ENCODE measurements around the gene PPP2R3B. TPM values are rescaled to one million over a fixed set of nuclear protein-coding genes. Genes with fewer than 3 reads are reported as not detected.

Gene PPP2R3B
- total RNA-seq, 1 donor from 2014 or later = 15.4 TPM

DNA sequence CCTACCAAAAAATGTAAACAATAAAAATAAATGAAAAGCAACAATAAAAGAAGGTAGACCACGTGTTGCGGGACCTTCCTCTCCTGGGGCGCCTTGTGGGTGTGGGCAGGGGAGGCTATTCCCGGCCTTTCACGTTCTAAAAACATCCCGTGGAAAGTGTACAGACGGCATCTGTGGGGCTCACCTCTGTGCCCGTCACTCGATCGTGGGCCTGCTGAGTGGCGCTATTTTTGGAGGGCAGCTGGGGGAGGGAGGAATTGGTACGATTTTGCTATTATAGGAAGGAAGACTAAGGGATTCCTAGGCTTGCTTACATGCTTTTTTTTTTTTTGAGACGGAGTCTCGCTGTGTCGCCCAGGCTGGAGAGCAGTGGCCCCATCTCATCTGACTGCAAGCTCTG, 13.6 kb upstream of the PPP2R3B start:
- Mint-ChIP-seq H3K9me3 (peaks cover 1% of the 10 kb centered on the region), H3K36me3 (ENCODE audit: low read depth) (no peaks in the 10 kb centered on the region), H3K27ac (no peak overlapping the region), H3K27me3 (no peaks in the 10 kb centered on the region), H3K4me1 (peaks cover 2% of the 10 kb centered on the region), H3K4me3 (no peak overlapping the region)
- ATAC-seq (ENCODE audit: low read depth) = no peak
- CTCF ChIA-PET = no interaction called here
- DNase-seq = no peak
- intact Hi-C loops (cut with micrococcal nuclease) = no loop called here
- TF ChIP-seq, protein P1, sequence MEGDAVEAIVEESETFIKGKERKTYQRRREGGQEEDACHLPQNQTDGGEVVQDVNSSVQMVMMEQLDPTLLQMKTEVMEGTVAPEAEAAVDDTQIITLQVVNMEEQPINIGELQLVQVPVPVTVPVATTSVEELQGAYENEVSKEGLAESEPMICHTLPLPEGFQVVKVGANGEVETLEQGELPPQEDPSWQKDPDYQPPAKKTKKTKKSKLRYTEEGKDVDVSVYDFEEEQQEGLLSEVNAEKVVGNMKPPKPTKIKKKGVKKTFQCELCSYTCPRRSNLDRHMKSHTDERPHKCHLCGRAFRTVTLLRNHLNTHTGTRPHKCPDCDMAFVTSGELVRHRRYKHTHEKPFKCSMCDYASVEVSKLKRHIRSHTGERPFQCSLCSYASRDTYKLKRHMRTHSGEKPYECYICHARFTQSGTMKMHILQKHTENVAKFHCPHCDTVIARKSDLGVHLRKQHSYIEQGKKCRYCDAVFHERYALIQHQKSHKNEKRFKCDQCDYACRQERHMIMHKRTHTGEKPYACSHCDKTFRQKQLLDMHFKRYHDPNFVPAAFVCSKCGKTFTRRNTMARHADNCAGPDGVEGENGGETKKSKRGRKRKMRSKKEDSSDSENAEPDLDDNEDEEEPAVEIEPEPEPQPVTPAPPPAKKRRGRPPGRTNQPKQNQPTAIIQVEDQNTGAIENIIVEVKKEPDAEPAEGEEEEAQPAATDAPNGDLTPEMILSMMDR (IDR thresholded peaks at IDR 0.05) = no peak
- POLR2A ChIA-PET = no interaction called here

DNA sequence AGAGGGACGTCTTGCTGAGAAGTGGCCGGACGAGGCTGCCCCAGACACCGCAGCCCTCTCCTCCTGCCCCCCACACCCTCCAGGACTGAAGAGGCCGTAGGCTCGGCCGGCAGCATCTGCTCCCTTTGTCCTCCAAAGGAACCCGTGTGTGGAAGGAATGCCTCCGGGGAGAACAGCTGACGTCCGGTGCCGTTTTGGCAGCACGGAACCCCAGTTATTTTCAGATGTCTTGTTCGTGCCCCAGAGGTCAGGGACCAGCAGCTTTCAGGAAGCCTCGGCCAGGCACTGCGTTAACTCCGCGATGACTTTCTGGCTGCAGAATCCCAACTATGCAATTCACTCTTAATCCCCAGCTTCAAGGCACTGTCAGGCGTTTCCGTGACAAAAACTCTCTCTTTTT, 10.9 kb upstream of the PPP2R3B start:
- TF ChIP-seq, protein P1 (IDR thresholded peaks at IDR 0.05) = no peak
- CTCF ChIA-PET = no interaction called here

DNA sequence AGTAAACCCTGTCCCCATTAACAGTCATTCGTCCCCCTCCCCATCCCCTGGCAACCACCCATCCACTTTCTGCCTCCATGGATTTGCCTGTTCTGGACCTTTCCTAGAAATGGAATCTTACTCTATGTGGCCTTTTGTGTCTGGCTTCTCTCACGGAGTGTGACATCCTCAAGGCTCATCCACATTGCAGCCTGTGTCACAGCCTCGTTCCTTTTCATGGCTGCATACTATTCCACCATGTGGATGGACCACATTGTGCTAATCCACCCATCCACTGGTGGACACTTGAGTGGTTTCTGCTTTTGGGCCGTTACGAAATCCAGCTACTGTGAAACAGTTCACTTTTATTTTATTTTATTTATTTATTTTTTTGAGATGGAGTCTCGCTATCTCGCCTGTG, 8.1 kb upstream of the PPP2R3B start:
- Mint-ChIP-seq H3K9me3 (peaks cover 1% of the 10 kb centered on the region), H3K4me3 (no peak overlapping the region), H3K27me3 (no peaks in the 10 kb centered on the region), H3K36me3 (ENCODE audit: low read depth) (no peaks in the 10 kb centered on the region), H3K4me1 (peaks cover 2% of the 10 kb centered on the region), H3K27ac (no peak overlapping the region)
- POLR2A ChIA-PET = no interaction called here
- TF ChIP-seq, protein P1 (IDR thresholded peaks at IDR 0.05) = no peak
- intact Hi-C loops (cut with micrococcal nuclease) = no loop called here
- no peak for DNase-seq
- CTCF ChIA-PET = no interaction called here
- ATAC-seq (ENCODE audit: low read depth) = no peak

More for the DNA sequence above, 10.9 kb upstream of the PPP2R3B start:
- intact Hi-C loops (cut with micrococcal nuclease) = no loop called here
- DNase-seq (no peak), ATAC-seq (ENCODE audit: low read depth) (no peak)
- Mint-ChIP-seq H3K27me3 (no peaks in the 10 kb centered on the region), H3K4me3 (no peak overlapping the region), H3K27ac (no peak overlapping the region), H3K36me3 (ENCODE audit: low read depth) (no peaks in the 10 kb centered on the region), H3K9me3 (peaks cover 1% of the 10 kb centered on the region), H3K4me1 (peaks cover 2% of the 10 kb centered on the region)
- POLR2A ChIA-PET = no interaction called here

DNA sequence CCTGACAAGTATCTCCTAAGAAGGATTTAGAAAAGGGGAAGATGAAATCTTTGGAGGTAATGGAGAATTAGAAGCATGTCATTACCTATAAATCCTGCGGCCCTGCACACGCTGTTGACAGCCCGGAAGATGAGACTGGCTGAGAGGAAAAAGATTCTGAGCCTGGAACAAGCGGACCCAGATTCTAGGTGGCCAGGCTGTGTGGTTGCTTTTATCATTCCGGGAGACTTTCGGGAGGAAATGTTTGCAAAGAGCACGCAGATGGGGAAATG, 5.8 kb upstream of the PPP2R3B start:
- H3K27ac Mint-ChIP-seq = no peak overlapping the region
- ATAC-seq (ENCODE audit: low read depth) = no peak
- H3K4me1 Mint-ChIP-seq = peaks cover 3% of the 10 kb centered on the region
- H3K36me3 Mint-ChIP-seq (ENCODE audit: low read depth) = no peaks in the 10 kb centered on the region
- intact Hi-C loops (cut with micrococcal nuclease) = no loop called here
- POLR2A ChIA-PET = no interaction called here
- H3K27me3 Mint-ChIP-seq = no peaks in the 10 kb centered on the region
- H3K9me3 Mint-ChIP-seq = peaks cover 1% of the 10 kb centered on the region
- TF ChIP-seq, protein P1 (IDR thresholded peaks at IDR 0.05) = no peak
- DNase-seq = no peak
- CTCF ChIA-PET = no interaction called here
- no peak overlapping the region for H3K4me3 Mint-ChIP-seq

DNA sequence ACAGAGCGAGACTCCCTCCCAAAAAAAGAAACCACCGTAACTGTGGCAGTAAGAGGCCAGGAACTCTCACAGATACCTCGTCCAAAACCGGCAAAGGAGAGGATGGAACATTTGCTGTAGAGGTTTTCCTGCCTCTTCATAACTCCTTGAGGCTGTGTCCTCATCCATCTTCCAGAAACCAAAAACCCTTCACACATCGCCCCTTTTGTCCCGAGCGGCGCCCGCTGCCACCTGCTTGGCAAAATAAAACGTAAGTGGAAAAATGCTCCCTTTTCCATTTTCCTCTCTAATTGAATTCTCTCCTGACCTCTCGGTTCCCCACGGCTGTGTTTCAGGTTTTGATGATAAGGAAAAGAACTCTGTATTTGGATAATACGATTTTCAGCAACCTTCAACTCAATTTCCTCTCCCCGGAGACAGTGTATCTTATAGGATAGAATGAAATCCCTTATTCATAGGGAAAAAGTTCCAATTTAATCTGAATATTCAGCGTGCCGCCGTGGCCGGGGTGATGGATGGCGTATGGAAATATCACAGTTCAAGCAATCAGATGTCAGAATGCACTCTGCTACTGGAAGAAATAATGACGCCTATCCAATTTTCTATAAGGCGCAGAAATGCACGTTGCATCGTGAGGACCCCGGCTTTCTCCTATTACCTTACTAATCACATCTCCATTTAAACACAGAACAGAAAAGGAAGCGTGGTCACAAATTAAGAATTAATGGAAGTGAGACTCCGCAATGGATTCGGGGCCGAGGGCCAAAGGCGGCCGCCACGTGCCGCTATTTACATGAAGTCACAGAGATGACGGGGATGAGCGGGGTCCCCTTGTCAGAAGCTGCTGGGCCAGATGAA, 5.2 kb upstream of the PPP2R3B start:
- no peak overlapping the region for H3K27ac Mint-ChIP-seq
- peaks cover 1% of the 10 kb centered on the region for H3K9me3 Mint-ChIP-seq
- DNase-seq (no peak), ATAC-seq (ENCODE audit: low read depth) (no peak)
- TF ChIP-seq, protein P1 (IDR thresholded peaks at IDR 0.05) = no peak
- H3K4me1 Mint-ChIP-seq = peaks cover 8% of the 10 kb centered on the region
- peaks cover 5% of the 10 kb centered on the region for H3K36me3 Mint-ChIP-seq (ENCODE audit: low read depth)
- ChIA-PET CTCF (no interaction called here), POLR2A (no interaction called here)
- no peak overlapping the region for H3K4me3 Mint-ChIP-seq
- intact Hi-C loops (cut with micrococcal nuclease) = no loop called here
- peaks cover 3% of the 10 kb centered on the region for H3K27me3 Mint-ChIP-seq

Data from activated B cell treated with CpG ODN at 0.5 μM for 24 hours (primary cell).